GM19193 (cell line): ENCODE measurements around the gene RNU11.
A peak's percentile ranks its signal among the peaks of the same experiment; 100 is the strongest.

Experiments
- POLR2A ChIP-seq: IDR thresholded peaks from 4 replicates; pipeline ENCODE4 v1.6.1; 2011; ENCODE audit not compliant: insufficient read depth, insufficient read length; ENCODE audit errors: extremely low read depth

RNU11 gene

GRCh38 chr1:28648474-28649198, at the start of gene RNU11:
TSS of gene RNU11 (plus strand) at chr1:28648600.
- peak; percentile 100 for TF ChIP-seq POLR2A

- TF ChIP-seq POLR2A = no peak
Measured at GRCh38 chr1:28601696-28602095, 46.7 kb upstream of the RNU11 start.

GRCh38 chr1:28602536-28603439, 45.6 kb upstream of the RNU11 start:
- no peak for TF ChIP-seq POLR2A

- no peak for TF ChIP-seq POLR2A
Measured at GRCh38 chr1:28604411-28604810, 44.0 kb upstream of the RNU11 start.

- no peak for TF ChIP-seq POLR2A
Measured at GRCh38 chr1:28604962-28605361, 43.4 kb upstream of the RNU11 start.

- TF ChIP-seq POLR2A = no peak
Measured at GRCh38 chr1:28606771-28607170, 41.6 kb upstream of the RNU11 start.

GRCh38 chr1:28613175-28613574, 35.2 kb upstream of the RNU11 start:
- no peak for TF ChIP-seq POLR2A

GRCh38 chr1:28631713-28632112, 16.7 kb upstream of the RNU11 start:
- no peak for TF ChIP-seq POLR2A

GRCh38 chr1:28632560-28632959, 15.8 kb upstream of the RNU11 start:
- TF ChIP-seq POLR2A = no peak

GRCh38 chr1:28640766-28641165, 7.6 kb upstream of the RNU11 start:
- no peak for TF ChIP-seq POLR2A

GRCh38 chr1:28642056-28642846, 6.1 kb upstream of the RNU11 start:
- TF ChIP-seq POLR2A = no peak

GRCh38 chr1:28642847-28643635, 5.4 kb upstream of the RNU11 start, which contains the start of gene TAF12:
TSS of gene TAF12 (minus strand) at chr1:28643067. CDS start at chr1:28622081, 20,986 bp downstream.
- peak; percentile 99 for TF ChIP-seq POLR2A

- no peak for TF ChIP-seq POLR2A
Measured at GRCh38 chr1:28644494-28644893, 3.9 kb upstream of the RNU11 start.

- no peak for TF ChIP-seq POLR2A
Measured at GRCh38 chr1:28646040-28646439, 2.4 kb upstream of the RNU11 start.
